HEK293T (cell line): Measurements from ENCODE around the gene SRD5A3.
"Not testable (repeated sequence)": the region's sequence is repeated elsewhere in the genome, so short reads cannot be mapped to it uniquely, and the experiment has no call there.

Source experiments
- ARNT ChIP-seq: fragments of 450-650 bp; IDR thresholded peaks from 2 replicates; pipeline ENCODE4 v1.6.1; 2017; ENCODE audit warnings: mild to moderate bottlenecking
- BHLHE40 ChIP-seq: fragments of 450-650 bp; IDR thresholded peaks from 2 replicates; pipeline ENCODE4 v1.6.1; 2016; ENCODE audit warnings: mild to moderate bottlenecking, moderate library complexity, borderline replicate concordance
- ELF4 ChIP-seq: fragments of 450-650 bp; IDR thresholded peaks from 2 replicates; pipeline ENCODE4 v1.6.1; 2017; ENCODE audit warnings: antibody characterized with exemption
- FOXA1 ChIP-seq: fragments of 450-650 bp; IDR thresholded peaks from 2 replicates; pipeline ENCODE4 v1.6.1; 2016; ENCODE audit warnings: mild to moderate bottlenecking
- FOXK2 ChIP-seq: fragments of 450-650 bp; IDR thresholded peaks from 2 replicates; pipeline ENCODE4 v1.6.1; 2016; ENCODE audit warnings: mild to moderate bottlenecking
- FOXM1 ChIP-seq: fragments of 450-650 bp; IDR thresholded peaks from 2 replicates; pipeline ENCODE4 v1.6.1; 2017; ENCODE audit warnings: mild to moderate bottlenecking, borderline replicate concordance
- HDGF ChIP-seq: fragments of 450-650 bp; IDR thresholded peaks from 2 replicates; pipeline ENCODE4 v1.6.1; 2017; ENCODE audit warnings: antibody characterized with exemption, borderline replicate concordance
- L3MBTL2 ChIP-seq: fragments of 450-650 bp; conservative IDR thresholded peaks from 2 replicates; pipeline ENCODE4 v1.6.1; 2016; ENCODE audit warnings: mild to moderate bottlenecking
- NFRKB ChIP-seq: fragments of 450-650 bp; IDR thresholded peaks from 2 replicates; pipeline ENCODE4 v1.6.1; 2016; ENCODE audit warnings: mild to moderate bottlenecking, moderate library complexity
- SP1 ChIP-seq: fragments of 450-650 bp; IDR thresholded peaks from 2 replicates; pipeline ENCODE4 v1.6.1; 2017
- SUZ12 ChIP-seq: fragments of 450-650 bp; IDR thresholded peaks from 2 replicates; pipeline ENCODE4 v1.6.1; 2016; ENCODE audit warnings: mild to moderate bottlenecking
- TARDBP ChIP-seq: fragments of 450-650 bp; IDR thresholded peaks from 2 replicates; pipeline ENCODE4 v1.6.1; 2016

DNA sequence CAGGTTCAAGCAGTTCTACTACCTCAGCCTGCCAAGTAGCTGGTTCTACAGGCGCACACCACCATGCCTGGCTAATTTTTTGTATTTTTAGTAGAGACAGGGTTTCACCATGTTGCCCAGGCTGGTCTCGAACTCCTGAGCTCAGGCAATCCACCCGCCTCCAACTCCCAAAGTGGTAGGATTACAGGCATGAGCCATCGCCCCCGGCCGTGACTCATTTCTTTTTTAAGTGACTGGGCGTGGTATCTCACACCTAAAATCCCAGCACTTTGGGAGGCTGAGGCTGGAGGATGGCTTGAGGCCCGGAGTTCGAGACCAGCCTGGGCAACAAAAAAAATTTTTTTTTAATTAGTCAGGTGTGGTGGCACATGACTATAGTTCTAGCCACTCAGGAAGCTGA, 16.9 kb downstream of the SRD5A3 start:
- TF ChIP-seq ARNT, BHLHE40, NFRKB, FOXM1, TARDBP, SP1, L3MBTL2, SUZ12, ELF4, HDGF, FOXA1, FOXK2: not testable (repeated sequence)
